ENCODE measurements around the gene BLTP3A. TPM values are rescaled to one million over a fixed set of nuclear protein-coding genes. Genes with fewer than 3 reads are reported as not detected.

The BLTP3A gene
- total and polyA plus RNA-seq, 2 experiments from 2014 or later, result 3.1 to 4.9 TPM

GRCh38 chr6:34788111-34788510 is 3.8 kb upstream of the BLTP3A start:
- Histone ChIP-seq H3K79me2 (ENCODE audit: insufficient read depth) (peaks cover 1% of the 10 kb centered on the region), H3K9me3 (ENCODE audit: low read depth) (no peaks in the 10 kb centered on the region), H3K4me1 (ENCODE audit: insufficient read depth) (0 out of 2 replicates have a peak, but pooled peaks cover 4% of the 10 kb centered on the region), H3K36me3 (ENCODE audit: low read depth) (no peaks in the 10 kb centered on the region), H3K27ac (no peak overlapping the region), H2AFZ (no peak overlapping the region), H3K9me2 (ENCODE audit: insufficient read depth) (no peaks in the 10 kb centered on the region), H3K9ac (no peak overlapping the region), H3K27me3 (replicated peaks; ENCODE audit: insufficient read depth) (no peaks in the 10 kb centered on the region), H3K4me2 (ENCODE audit: unreplicated experiment) (no peak overlapping the region), H4K20me1 (ENCODE audit: insufficient read depth) (no peaks in the 10 kb centered on the region), H3F3A (ENCODE audit: insufficient read depth) (peaks cover 15% of the 10 kb centered on the region; the same call in 1 of the 2 replicates), H3K4me3 (no peak overlapping the region)
- no peak for TF ChIP-seq EZH2 (IDR thresholded peaks at IDR 0.05; ENCODE audit: insufficient read depth, poor library complexity, severe bottlenecking)
- no peak for TF ChIP-seq EZH2phosphoT487 (IDR thresholded peaks at IDR 0.05; ENCODE audit: insufficient read depth, low read depth)
- no peak for DNase-seq
- WGBS, 2 experiments (ENCODE audit: low coverage in 1 of 2, low lambda C conversion rate in 2 of 2, missing lambda C conversion rate in 2 of 2), result 89 to 95% methylated on average over 5 of the region's 5 CpGs
- in situ Hi-C loops (cut with MboI), result no loop called here

GRCh38 chr6:34791164-34791700 is 651 bp upstream of the BLTP3A start:
- Histone ChIP-seq H4K20me1 (ENCODE audit: insufficient read depth) (no peaks in the 10 kb centered on the region), H3F3A (ENCODE audit: insufficient read depth) (peaks cover 20% of the 10 kb centered on the region; the same call in 1 of the 2 replicates), H3K4me1 (ENCODE audit: insufficient read depth) (peaks cover 10% of the 10 kb centered on the region), H3K4me3 (peak overlapping the region; percentile 79), H3K9ac (peak overlapping the region; percentile 91), H3K36me3 (ENCODE audit: low read depth) (no peaks in the 10 kb centered on the region), H3K27me3 (replicated peaks; ENCODE audit: insufficient read depth) (no peaks in the 10 kb centered on the region), H3K9me2 (ENCODE audit: insufficient read depth) (no peaks in the 10 kb centered on the region), H3K79me2 (ENCODE audit: insufficient read depth) (peaks cover 21% of the 10 kb centered on the region), H2AFZ (peak overlapping the region; percentile 100), H3K9me3 (ENCODE audit: low read depth) (no peaks in the 10 kb centered on the region), H3K4me2 (ENCODE audit: unreplicated experiment) (peak overlapping the region; percentile 90), H3K27ac (peak overlapping the region; percentile 82)
- in situ Hi-C loops (cut with MboI), result no loop called here
- DNase-seq, result peak; percentile 61
- no peak for TF ChIP-seq EZH2phosphoT487 (IDR thresholded peaks at IDR 0.05; ENCODE audit: insufficient read depth, low read depth)
- TF ChIP-seq EZH2 (IDR thresholded peaks at IDR 0.05; ENCODE audit: insufficient read depth, poor library complexity, severe bottlenecking), result no peak
- WGBS, 2 experiments (ENCODE audit: low coverage in 1 of 2, low lambda C conversion rate in 2 of 2, missing lambda C conversion rate in 2 of 2), result 7% methylated on average over 19 of the region's 19 CpGs

GRCh38 chr6:34792605-34793500 is 970 bp downstream of the BLTP3A start:
- Histone ChIP-seq H2AFZ (peak overlapping the region; percentile 100), H3K9me2 (ENCODE audit: insufficient read depth) (no peaks in the 10 kb centered on the region), H3K4me1 (ENCODE audit: insufficient read depth) (peaks cover 12% of the 10 kb centered on the region), H3K36me3 (ENCODE audit: low read depth) (no peaks in the 10 kb centered on the region), H4K20me1 (ENCODE audit: insufficient read depth) (no peaks in the 10 kb centered on the region), H3F3A (ENCODE audit: insufficient read depth) (peaks cover 20% of the 10 kb centered on the region; the same call in 1 of the 2 replicates), H3K4me3 (peak overlapping the region; percentile 79), H3K4me2 (ENCODE audit: unreplicated experiment) (peak overlapping the region; percentile 95), H3K9me3 (ENCODE audit: low read depth) (no peaks in the 10 kb centered on the region), H3K27me3 (replicated peaks; ENCODE audit: insufficient read depth) (no peaks in the 10 kb centered on the region), H3K79me2 (ENCODE audit: insufficient read depth) (peaks cover 37% of the 10 kb centered on the region), H3K9ac (peak overlapping the region; percentile 91), H3K27ac (peak overlapping the region; percentile 82)
- WGBS, 2 experiments (ENCODE audit: low coverage in 1 of 2, low lambda C conversion rate in 2 of 2, missing lambda C conversion rate in 2 of 2), result 7 to 10% methylated on average over 17 to 20 of the region's 20 CpGs
- peak; percentile 87 for DNase-seq
- TF ChIP-seq EZH2 (IDR thresholded peaks at IDR 0.05; ENCODE audit: insufficient read depth, poor library complexity, severe bottlenecking), result no peak
- TF ChIP-seq EZH2phosphoT487 (IDR thresholded peaks at IDR 0.05; ENCODE audit: insufficient read depth, low read depth), result no peak
- in situ Hi-C loops (cut with MboI), result no loop called here

- no peak for DNase-seq
- TF ChIP-seq EZH2 (IDR thresholded peaks at IDR 0.05; ENCODE audit: insufficient read depth, poor library complexity, severe bottlenecking) (no peak), EZH2phosphoT487 (IDR thresholded peaks at IDR 0.05; ENCODE audit: insufficient read depth, low read depth) (no peak)
- Histone ChIP-seq H3K9me3 (ENCODE audit: low read depth) (no peaks in the 10 kb centered on the region), H3K4me1 (ENCODE audit: insufficient read depth) (peaks cover 12% of the 10 kb centered on the region), H3K27ac (no peak overlapping the region), H3K79me2 (ENCODE audit: insufficient read depth) (peaks cover 45% of the 10 kb centered on the region), H3K4me2 (ENCODE audit: unreplicated experiment) (no peak overlapping the region), H3K4me3 (no peak overlapping the region), H3K36me3 (ENCODE audit: low read depth) (no peaks in the 10 kb centered on the region), H3F3A (ENCODE audit: insufficient read depth) (peaks cover 20% of the 10 kb centered on the region; the same call in 1 of the 2 replicates), H3K9me2 (ENCODE audit: insufficient read depth) (no peaks in the 10 kb centered on the region), H3K9ac (no peak overlapping the region), H3K27me3 (replicated peaks; ENCODE audit: insufficient read depth) (no peaks in the 10 kb centered on the region), H2AFZ (no peak overlapping the region), H4K20me1 (ENCODE audit: insufficient read depth) (no peaks in the 10 kb centered on the region)
- WGBS, 2 experiments (ENCODE audit: low coverage in 1 of 2, low lambda C conversion rate in 2 of 2, missing lambda C conversion rate in 2 of 2), result 96 to 97% methylated on average over 6 of the region's 6 CpGs
- in situ Hi-C loops (cut with MboI), result no loop called here
Measured at GRCh38 chr6:34793877-34794276, 2.0 kb downstream of the BLTP3A start.

All from GM23248 (cell line).